ENCODE results near the gene GRN. TPM values are rescaled to one million over a fixed set of nuclear protein-coding genes. Genes with fewer than 3 reads are reported as not detected.

Gene GRN
- total RNA-seq, 2 donors from 2014 or later = 343 to 466 TPM

DNA sequence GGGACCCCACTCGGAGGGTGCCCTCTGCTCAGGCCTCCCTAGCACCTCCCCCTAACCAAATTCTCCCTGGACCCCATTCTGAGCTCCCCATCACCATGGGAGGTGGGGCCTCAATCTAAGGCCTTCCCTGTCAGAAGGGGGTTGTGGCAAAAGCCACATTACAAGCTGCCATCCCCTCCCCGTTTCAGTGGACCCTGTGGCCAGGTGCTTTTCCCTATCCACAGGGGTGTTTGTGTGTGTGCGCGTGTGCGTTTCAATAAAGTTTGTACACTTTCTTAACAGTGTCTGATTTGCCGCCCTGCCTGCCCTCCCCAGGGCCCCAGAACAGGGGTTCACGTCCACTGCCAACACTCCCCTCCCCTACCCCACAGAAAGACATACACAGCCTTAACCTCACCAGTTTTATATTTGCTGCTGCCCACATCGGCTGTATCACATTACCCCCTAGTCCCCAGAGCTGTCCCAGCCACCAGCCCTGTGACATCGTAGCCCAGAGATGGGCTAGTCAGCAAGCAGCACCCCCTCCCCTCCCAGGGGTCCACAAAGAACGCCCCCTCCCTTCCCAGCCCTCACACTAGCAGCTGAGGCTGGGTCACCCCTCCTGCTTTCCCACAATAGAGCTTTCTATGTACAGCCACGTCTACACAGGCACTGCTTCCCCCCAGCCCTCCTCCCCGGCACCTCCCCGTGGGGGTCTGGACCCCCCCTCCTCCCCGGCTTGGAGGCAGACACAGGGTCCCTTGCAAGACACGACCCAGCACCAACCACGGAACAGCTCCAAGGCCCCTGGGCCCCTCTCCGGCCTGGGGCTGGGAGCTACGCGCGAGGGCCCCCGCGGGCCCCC, 7.9 kb downstream of the GRN start:
- Histone ChIP-seq H3K36me3 (peaks cover 5% of the 10 kb centered on the region), H3K4me1 (no peaks in the 10 kb centered on the region), H3K27ac (no peak overlapping the region), H3K9me3 (no peaks in the 10 kb centered on the region), H3K27me3 (no peaks in the 10 kb centered on the region), H3K9ac (ENCODE audit: low read depth in 2 of 2, low read length in 2 of 2) (no peak overlapping the region), H3K4me3 (peak overlapping the region; percentile 35)
- DNase-seq = no peak
- intact Hi-C loops (cut with DNase I) = no loop called here
- TF ChIP-seq, protein P1, sequence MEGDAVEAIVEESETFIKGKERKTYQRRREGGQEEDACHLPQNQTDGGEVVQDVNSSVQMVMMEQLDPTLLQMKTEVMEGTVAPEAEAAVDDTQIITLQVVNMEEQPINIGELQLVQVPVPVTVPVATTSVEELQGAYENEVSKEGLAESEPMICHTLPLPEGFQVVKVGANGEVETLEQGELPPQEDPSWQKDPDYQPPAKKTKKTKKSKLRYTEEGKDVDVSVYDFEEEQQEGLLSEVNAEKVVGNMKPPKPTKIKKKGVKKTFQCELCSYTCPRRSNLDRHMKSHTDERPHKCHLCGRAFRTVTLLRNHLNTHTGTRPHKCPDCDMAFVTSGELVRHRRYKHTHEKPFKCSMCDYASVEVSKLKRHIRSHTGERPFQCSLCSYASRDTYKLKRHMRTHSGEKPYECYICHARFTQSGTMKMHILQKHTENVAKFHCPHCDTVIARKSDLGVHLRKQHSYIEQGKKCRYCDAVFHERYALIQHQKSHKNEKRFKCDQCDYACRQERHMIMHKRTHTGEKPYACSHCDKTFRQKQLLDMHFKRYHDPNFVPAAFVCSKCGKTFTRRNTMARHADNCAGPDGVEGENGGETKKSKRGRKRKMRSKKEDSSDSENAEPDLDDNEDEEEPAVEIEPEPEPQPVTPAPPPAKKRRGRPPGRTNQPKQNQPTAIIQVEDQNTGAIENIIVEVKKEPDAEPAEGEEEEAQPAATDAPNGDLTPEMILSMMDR (IDR thresholded peaks at IDR 0.05) = no peak

GRCh38 chr17:44353672-44354331, 8.7 kb downstream of the GRN start:
- H3K4me1 ChIP-seq = no peaks in the 10 kb centered on the region
- TF ChIP-seq, protein P1 (IDR thresholded peaks at IDR 0.05) = no peak
- H3K9ac ChIP-seq (ENCODE audit: low read depth in 2 of 2, low read length in 2 of 2) = peak overlapping the region in 1 of 2 donors; percentile 43
- H3K27ac ChIP-seq = no peak overlapping the region
- H3K9me3 ChIP-seq = no peaks in the 10 kb centered on the region
- intact Hi-C loops (cut with DNase I) = no loop called here
- no peak for DNase-seq
- no peaks in the 10 kb centered on the region for H3K27me3 ChIP-seq
- peaks cover 5% of the 10 kb centered on the region for H3K36me3 ChIP-seq
- H3K4me3 ChIP-seq = peak overlapping the region; percentile 35

- H3K4me3 ChIP-seq = no peak overlapping the region
These were observed 9.8 kb downstream of the GRN start for GRCh38 chr17:44354582-44355561.

DNA sequence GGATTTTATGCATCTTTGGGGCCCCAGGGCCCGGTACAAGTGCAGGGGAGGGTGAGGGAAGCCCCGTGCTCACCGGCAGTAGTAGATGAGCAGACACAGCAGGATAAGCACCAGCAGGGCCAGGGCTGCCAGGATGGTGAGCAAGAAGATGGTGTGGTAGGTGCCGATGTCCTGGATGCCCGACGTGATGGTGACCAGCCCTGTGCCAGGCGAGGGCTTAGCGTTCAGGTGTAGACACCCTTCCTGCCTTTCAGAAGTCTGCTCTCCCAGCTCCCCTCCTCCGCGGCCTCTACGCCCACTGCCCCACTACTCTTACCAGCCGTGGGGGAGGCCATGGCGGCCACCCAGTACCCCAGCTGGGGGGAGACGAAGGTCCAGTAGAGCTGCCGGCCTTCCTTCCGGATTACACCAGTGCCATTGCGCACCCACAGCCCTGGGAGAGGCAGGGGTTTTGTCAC, 10.6 kb downstream of the GRN start:
- H3K9me3 ChIP-seq = no peaks in the 10 kb centered on the region
- intact Hi-C loops (cut with DNase I) = no loop called here
- no peak overlapping the region for H3K9ac ChIP-seq (ENCODE audit: low read depth in 2 of 2, low read length in 2 of 2)
- H3K27me3 ChIP-seq = no peaks in the 10 kb centered on the region
- no peak overlapping the region for H3K27ac ChIP-seq
- H3K4me3 ChIP-seq = no peak overlapping the region
- H3K4me1 ChIP-seq = no peaks in the 10 kb centered on the region
- TF ChIP-seq, protein P1 (IDR thresholded peaks at IDR 0.05) = no peak
- peaks cover 5% of the 10 kb centered on the region for H3K36me3 ChIP-seq
- no peak for DNase-seq

More at GRCh38 chr17:44354582-44355561, 9.8 kb downstream of the GRN start:
- TF ChIP-seq, protein P1 (IDR thresholded peaks at IDR 0.05) = no peak
- H3K36me3 ChIP-seq = peaks cover 5% of the 10 kb centered on the region
- H3K4me1 ChIP-seq = no peaks in the 10 kb centered on the region
- H3K27me3 ChIP-seq = no peaks in the 10 kb centered on the region
- no peak overlapping the region for H3K27ac ChIP-seq
- H3K9me3 ChIP-seq = no peaks in the 10 kb centered on the region
- intact Hi-C loops (cut with DNase I) = no loop called here
- DNase-seq = peak; percentile 56
- no peak overlapping the region for H3K9ac ChIP-seq (ENCODE audit: low read depth in 2 of 2, low read length in 2 of 2)

DNA sequence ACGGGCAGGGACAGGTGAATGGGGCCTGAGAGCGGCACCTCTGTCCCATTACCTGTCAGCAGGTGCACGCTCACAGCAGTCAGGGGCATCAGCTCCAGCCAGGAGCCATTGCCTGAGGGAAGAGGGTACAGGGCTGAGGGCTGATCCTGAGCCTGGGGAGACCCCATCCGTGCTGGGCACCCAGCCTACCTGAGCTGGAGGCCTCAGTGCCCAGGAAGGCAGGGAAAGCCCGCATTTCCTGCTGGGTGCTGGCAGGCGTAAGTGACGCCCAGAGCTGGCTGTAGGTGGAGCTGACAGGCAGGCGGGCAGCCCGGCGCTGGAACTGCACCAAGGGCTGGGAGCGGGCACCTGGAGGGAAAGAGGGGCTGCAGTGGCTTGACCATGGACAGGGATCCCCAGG, 11.1 kb downstream of the GRN start:
- H3K4me3 ChIP-seq = no peak overlapping the region
- intact Hi-C loops (cut with DNase I) = no loop called here
- TF ChIP-seq, protein P1 (IDR thresholded peaks at IDR 0.05) = no peak
- H3K27me3 ChIP-seq = no peaks in the 10 kb centered on the region
- H3K9ac ChIP-seq (ENCODE audit: low read depth in 2 of 2, low read length in 2 of 2) = no peak overlapping the region
- no peaks in the 10 kb centered on the region for H3K4me1 ChIP-seq
- peaks cover 5% of the 10 kb centered on the region for H3K36me3 ChIP-seq
- DNase-seq = no peak
- H3K27ac ChIP-seq = no peak overlapping the region
- H3K9me3 ChIP-seq = no peaks in the 10 kb centered on the region

Data from colonic mucosa (tissue), 4 donors.